Right lobe of liver (tissue), 6 donors: ENCODE data around the gene LCLAT1. TPM values are rescaled to one million over a fixed set of nuclear protein-coding genes. Genes with fewer than 3 reads are reported as not detected.
A peak's percentile ranks its signal among the peaks of the same experiment; 100 is the strongest.

Experiments used
- ATAC-seq, 4 donors: fragments of 200-7000 bp; cut with Tn5 transposase; one replicate each; pipeline ENCODE4 v1.9.1; 2020; ENCODE audit warnings: mild to moderate bottlenecking in 4 of 4, moderate library complexity in 4 of 4
- DNase-seq, 3 donors: peaks; one replicate each; pipeline ENCODE4 v3.0.0-alpha.2; 2020
- H3K27ac ChIP-seq, 3 donors: fragments of 200-600 bp; one replicate each; pipeline ENCODE4 v1.8.0; 2022
- H3K27me3 ChIP-seq, 2 donors: fragments of 200-600 bp; one replicate each; pipeline ENCODE4 v1.8.0; 2022
- H3K36me3 ChIP-seq, 4 donors: fragments of 200-600 bp; sonication (generic) in 1 of 4; one replicate each; pipeline versions ENCODE4 v1.5.1 to v1.8.0; 2017 to 2022; ENCODE audit warnings: control low read depth in 1 of 4
- H3K4me1 ChIP-seq, 4 donors: fragments of 200-600 bp; sonication (generic) in 1 of 4; one replicate each; pipeline versions ENCODE4 v1.5.1 to v1.8.0; 2017 to 2022; ENCODE audit warnings: control low read depth in 1 of 4
- H3K4me3 ChIP-seq, 3 donors: fragments of 200-600 bp; one replicate each; pipeline ENCODE4 v1.8.0; 2022
- H3K9me3 ChIP-seq, 4 donors: fragments of 200-600 bp; sonication (generic) in 1 of 4; one replicate each; pipeline versions ENCODE4 v1.5.1 to v1.8.0; 2017 to 2022; ENCODE audit warnings: control low read depth in 1 of 4
- POLR2A ChIP-seq: fragments of 450-650 bp; IDR thresholded peaks from one replicate; pipeline ENCODE4 v1.6.1; 2017; ENCODE audit warnings: antibody characterized with exemption, mild to moderate bottlenecking
- WGBS: methylation state at CpG from one replicate; pipeline ENCODE4 v1.1.6; 2018; ENCODE audit warnings: low coverage, low lambda C conversion rate; ENCODE audit not compliant: insufficient coverage; ENCODE audit errors: missing lambda C conversion rate; 5-methylcytosine and 5-hydroxymethylcytosine counted together
- intact Hi-C, 2 donors: fragments of 100-400 bp; cut with DNase I; formaldehyde crosslinking; loops; one replicate each; pipeline versions ENCODE4 v1.11.2 to v1.14.1; 2022
- total RNA-seq, 6 experiments: library from RNA; depleted of rRNA in 2 of 6; stranded (reverse); fragments of >200 nt in 2 of 6; fragmentation: NEBNext Ultra II Directional in 3 of 6; extraction: Animal tissue kit (Norgen Biotek cat#: 25700) in 3 of 6; gene quantifications; one replicate each; pipeline versions ENCODE4 v1.1.0 to v1.2.4, GENCODE V29; 2016 to 2023
- TF ChIP-seq, protein P1 (sequence below), 4 donors: fragments of 200-600 bp in 3 of 4; fragments of 450-650 bp in 1 of 4; IDR thresholded peaks; one replicate each; pipeline versions ENCODE4 v1.5.1 to v1.8.0; 2016 to 2022; ENCODE audit warnings: antibody characterized with exemption in 4 of 4, mild to moderate bottlenecking in 2 of 4
- donor health status: DM: no; HTN: yes; CAD: no.
- donor health status: DM: no; HTN: no; CAD: no.
- donor health status: DM: no; HTN: no; CAD: no.
- donor health status: DM: no; HTN: yes; CAD: no.
- donor health status: DM: no; HTN: yes; CAD: no.

The LCLAT1 gene
- total RNA-seq, 6 experiments from 2014 or later: 11.1 to 14.0 (median 12.0) TPM

DNA sequence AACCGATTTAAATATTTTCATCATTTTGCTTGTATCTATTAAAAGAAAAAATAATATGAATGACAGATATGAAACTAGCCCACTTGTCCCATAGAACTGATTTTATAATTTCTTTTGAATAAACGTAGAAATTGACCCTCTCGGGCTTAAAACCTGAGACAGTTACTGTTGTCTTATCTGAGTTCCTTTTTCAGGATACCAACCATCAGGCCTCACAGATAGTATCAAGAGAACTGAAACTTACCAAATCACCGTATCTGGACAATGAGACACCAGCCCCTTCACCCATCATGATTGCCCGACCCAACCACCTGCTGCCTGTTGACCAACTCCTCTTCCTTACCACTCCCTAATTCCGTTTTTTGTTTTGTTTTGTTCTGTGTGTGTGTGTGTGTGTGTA, 53.7 kb downstream of the LCLAT1 start:
- H3K27ac ChIP-seq: no peak overlapping the region
- TF ChIP-seq, protein P1, sequence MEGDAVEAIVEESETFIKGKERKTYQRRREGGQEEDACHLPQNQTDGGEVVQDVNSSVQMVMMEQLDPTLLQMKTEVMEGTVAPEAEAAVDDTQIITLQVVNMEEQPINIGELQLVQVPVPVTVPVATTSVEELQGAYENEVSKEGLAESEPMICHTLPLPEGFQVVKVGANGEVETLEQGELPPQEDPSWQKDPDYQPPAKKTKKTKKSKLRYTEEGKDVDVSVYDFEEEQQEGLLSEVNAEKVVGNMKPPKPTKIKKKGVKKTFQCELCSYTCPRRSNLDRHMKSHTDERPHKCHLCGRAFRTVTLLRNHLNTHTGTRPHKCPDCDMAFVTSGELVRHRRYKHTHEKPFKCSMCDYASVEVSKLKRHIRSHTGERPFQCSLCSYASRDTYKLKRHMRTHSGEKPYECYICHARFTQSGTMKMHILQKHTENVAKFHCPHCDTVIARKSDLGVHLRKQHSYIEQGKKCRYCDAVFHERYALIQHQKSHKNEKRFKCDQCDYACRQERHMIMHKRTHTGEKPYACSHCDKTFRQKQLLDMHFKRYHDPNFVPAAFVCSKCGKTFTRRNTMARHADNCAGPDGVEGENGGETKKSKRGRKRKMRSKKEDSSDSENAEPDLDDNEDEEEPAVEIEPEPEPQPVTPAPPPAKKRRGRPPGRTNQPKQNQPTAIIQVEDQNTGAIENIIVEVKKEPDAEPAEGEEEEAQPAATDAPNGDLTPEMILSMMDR (IDR thresholded peaks at IDR 0.05): no peak
- no peaks in the 10 kb centered on the region for H3K9me3 ChIP-seq
- intact Hi-C loops: no loop called here
- H3K4me3 ChIP-seq: no peak overlapping the region
- DNase-seq: no peak
- peaks cover 0 to 4% (median 0%) of the 10 kb centered on the region in 4 donors for H3K4me1 ChIP-seq
- 92% methylated on average over 4 of the region's 6 CpGs for WGBS
- no peaks in the 10 kb centered on the region for H3K27me3 ChIP-seq
- H3K36me3 ChIP-seq: no peaks in the 10 kb centered on the region
- no peak for ATAC-seq

DNA sequence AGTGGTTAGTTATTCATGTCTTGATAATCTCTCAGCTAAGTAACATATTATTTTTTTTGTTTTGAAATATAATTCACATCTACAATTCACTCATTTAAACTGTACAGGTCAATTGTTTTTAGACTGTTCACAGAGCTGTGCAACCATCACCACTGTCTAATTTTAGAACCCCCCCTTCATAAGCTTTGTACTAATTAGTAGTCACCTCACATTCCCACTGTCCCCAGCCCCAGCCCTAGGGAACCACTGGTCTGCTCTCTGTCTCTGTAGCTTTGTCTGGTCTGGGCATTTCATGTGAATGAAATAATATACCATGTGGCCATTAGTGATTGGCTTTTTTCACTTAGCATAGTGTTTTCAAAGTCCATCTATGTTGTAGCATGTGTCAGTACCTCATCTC, 55.3 kb downstream of the LCLAT1 start:
- H3K4me3 ChIP-seq: no peak overlapping the region
- no peak overlapping the region for H3K27ac ChIP-seq
- H3K4me1 ChIP-seq: peaks cover 0 to 12% (median 0%) of the 10 kb centered on the region in 4 donors
- no peak for ATAC-seq
- intact Hi-C loops: no loop called here
- no peak for DNase-seq
- no peaks in the 10 kb centered on the region for H3K36me3 ChIP-seq
- TF ChIP-seq POLR2A: no peak
- TF ChIP-seq, protein P1 (IDR thresholded peaks at IDR 0.05): no peak
- H3K27me3 ChIP-seq: no peaks in the 10 kb centered on the region
- no peaks in the 10 kb centered on the region for H3K9me3 ChIP-seq

DNA sequence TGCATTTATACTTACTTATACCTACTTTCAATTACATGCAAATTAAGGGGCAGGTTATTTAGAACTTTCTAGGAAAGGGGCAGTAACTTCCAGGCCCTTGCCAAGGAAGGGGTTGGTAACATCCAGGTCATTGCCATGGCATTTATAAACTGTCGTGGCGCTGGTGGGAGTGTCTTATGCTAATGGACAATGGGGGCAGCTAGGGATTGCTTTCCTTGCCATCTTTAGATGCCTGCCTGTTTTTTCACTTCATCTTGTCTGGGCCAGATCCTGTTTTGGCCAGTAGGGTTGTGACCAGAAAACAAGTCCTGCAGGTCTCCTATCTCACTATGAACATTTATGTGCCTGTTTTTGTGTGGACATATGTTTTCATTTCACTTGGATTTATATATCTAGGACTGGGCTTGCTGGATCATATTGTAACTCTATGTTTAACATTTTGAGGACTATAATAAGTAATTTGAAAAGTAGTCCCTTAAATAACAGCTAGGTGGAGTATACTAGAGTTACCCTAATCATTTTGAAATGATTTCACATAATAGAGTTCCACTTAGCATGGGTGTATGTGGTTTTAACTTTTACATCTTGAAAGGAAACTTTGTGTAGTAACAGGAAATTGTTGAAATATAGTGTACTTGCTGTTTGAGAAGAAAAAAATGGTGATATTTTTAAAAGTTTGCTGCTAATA, 56.1 kb downstream of the LCLAT1 start:
- WGBS: 75% methylated on average over 2 of the region's 2 CpGs
- no peaks in the 10 kb centered on the region for H3K36me3 ChIP-seq
- no peak for DNase-seq
- no peaks in the 10 kb centered on the region for H3K27me3 ChIP-seq
- peak in 3 of 4 donors; percentile 46 to 59 (median 48) for ATAC-seq
- TF ChIP-seq, protein P1 (IDR thresholded peaks at IDR 0.05): peak in 2 of 4 donors; percentile 27
- no peak for TF ChIP-seq POLR2A
- no peak overlapping the region for H3K4me3 ChIP-seq
- intact Hi-C loops: no loop called here
- peaks cover 0 to 4% (median 0%) of the 10 kb centered on the region in 4 donors for H3K9me3 ChIP-seq
- no peak overlapping the region for H3K27ac ChIP-seq
- peaks cover 0 to 12% (median 0%) of the 10 kb centered on the region in 4 donors for H3K4me1 ChIP-seq

DNA sequence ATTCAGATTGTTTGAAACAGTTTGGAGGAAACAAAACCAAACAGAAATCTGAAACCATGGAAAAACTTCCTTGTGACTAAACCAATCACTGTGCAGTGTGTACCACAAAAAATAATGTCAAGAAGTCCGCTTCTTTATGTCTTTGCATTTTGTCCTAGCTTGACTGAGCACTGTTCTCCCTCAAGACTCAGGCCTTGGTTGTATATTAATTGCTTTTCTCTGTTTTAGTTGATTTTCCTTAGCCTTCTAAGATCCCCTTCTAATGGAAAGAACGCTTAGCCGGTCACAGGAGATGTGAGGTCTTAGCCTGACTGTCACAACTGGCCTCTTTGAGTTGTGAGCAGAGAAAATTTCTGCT, 56.6 kb downstream of the LCLAT1 start:
- H3K9me3 ChIP-seq: peaks cover 0 to 4% (median 0%) of the 10 kb centered on the region in 4 donors
- H3K27me3 ChIP-seq: no peaks in the 10 kb centered on the region
- no peak for TF ChIP-seq POLR2A
- H3K27ac ChIP-seq: no peak overlapping the region
- no peak overlapping the region for H3K4me3 ChIP-seq
- intact Hi-C loops: no loop called here
- DNase-seq: no peak
- peak in 1 of 4 donors; percentile 6 for ATAC-seq
- WGBS: 87% methylated on average over 3 of the region's 3 CpGs
- H3K4me1 ChIP-seq: peaks cover 0 to 12% (median 0%) of the 10 kb centered on the region in 4 donors
- H3K36me3 ChIP-seq: no peaks in the 10 kb centered on the region

DNA sequence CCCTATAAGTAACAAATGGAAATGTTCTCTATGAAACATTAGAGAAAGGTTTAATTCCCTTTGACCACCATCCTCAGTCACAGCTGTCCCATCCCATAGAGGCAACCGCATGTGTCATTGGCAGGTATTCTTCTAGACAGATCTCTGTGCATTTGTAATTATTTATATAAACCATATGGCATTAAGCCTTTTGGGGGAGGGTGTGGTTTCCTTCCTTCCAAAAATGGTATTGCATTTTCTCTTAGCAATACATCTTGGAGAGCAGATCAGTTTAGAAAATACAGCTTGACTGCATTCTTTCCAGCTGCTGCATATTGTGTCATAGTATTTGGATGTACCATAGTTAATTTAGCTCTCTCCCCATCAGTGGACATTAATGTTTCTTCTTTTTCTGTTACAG, 57.7 kb downstream of the LCLAT1 start:
- Histone ChIP-seq H3K36me3 (no peaks in the 10 kb centered on the region), H3K27me3 (no peaks in the 10 kb centered on the region), H3K4me3 (no peak overlapping the region), H3K4me1 (peaks cover 0 to 12% (median 0%) of the 10 kb centered on the region in 4 donors), H3K9me3 (peaks cover 0 to 4% (median 0%) of the 10 kb centered on the region in 4 donors), H3K27ac (no peak overlapping the region)
- ATAC-seq (no peak), DNase-seq (no peak)
- WGBS: 100% methylated on average over 1 of the region's 1 CpG
- TF ChIP-seq POLR2A: no peak
- TF ChIP-seq, protein P1 (IDR thresholded peaks at IDR 0.05): no peak
- intact Hi-C loops: no loop called here
